ENCODE results near the gene MTA3.

DNA sequence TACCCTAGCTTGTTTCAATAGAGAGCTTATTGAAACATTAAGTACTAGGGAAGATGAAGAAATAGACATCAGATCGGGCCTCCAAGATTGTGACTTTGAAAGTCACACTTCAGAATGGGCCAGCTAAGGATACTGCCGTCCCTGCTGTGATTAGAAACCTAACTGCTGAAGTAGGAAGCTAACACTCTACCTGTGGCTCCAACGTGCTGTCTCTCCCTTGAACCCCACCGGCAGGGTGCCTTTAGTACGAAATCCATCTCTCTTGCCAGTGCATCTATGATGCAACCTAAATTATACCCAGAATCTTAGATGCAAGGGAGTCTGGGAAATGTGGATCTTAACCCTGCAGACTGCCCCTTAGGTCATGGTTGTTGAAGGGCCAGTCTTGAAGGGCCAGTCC, 116.9 kb downstream of the MTA3 start:
- TF ChIP-seq, protein P1, sequence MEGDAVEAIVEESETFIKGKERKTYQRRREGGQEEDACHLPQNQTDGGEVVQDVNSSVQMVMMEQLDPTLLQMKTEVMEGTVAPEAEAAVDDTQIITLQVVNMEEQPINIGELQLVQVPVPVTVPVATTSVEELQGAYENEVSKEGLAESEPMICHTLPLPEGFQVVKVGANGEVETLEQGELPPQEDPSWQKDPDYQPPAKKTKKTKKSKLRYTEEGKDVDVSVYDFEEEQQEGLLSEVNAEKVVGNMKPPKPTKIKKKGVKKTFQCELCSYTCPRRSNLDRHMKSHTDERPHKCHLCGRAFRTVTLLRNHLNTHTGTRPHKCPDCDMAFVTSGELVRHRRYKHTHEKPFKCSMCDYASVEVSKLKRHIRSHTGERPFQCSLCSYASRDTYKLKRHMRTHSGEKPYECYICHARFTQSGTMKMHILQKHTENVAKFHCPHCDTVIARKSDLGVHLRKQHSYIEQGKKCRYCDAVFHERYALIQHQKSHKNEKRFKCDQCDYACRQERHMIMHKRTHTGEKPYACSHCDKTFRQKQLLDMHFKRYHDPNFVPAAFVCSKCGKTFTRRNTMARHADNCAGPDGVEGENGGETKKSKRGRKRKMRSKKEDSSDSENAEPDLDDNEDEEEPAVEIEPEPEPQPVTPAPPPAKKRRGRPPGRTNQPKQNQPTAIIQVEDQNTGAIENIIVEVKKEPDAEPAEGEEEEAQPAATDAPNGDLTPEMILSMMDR (IDR thresholded peaks at IDR 0.05; ENCODE audit: insufficient read depth, low read length), result no peak
- TF ChIP-seq POLR2AphosphoS5 (IDR thresholded peaks at IDR 0.05; ENCODE audit: low read depth), result no peak
- TF ChIP-seq, protein P2, sequence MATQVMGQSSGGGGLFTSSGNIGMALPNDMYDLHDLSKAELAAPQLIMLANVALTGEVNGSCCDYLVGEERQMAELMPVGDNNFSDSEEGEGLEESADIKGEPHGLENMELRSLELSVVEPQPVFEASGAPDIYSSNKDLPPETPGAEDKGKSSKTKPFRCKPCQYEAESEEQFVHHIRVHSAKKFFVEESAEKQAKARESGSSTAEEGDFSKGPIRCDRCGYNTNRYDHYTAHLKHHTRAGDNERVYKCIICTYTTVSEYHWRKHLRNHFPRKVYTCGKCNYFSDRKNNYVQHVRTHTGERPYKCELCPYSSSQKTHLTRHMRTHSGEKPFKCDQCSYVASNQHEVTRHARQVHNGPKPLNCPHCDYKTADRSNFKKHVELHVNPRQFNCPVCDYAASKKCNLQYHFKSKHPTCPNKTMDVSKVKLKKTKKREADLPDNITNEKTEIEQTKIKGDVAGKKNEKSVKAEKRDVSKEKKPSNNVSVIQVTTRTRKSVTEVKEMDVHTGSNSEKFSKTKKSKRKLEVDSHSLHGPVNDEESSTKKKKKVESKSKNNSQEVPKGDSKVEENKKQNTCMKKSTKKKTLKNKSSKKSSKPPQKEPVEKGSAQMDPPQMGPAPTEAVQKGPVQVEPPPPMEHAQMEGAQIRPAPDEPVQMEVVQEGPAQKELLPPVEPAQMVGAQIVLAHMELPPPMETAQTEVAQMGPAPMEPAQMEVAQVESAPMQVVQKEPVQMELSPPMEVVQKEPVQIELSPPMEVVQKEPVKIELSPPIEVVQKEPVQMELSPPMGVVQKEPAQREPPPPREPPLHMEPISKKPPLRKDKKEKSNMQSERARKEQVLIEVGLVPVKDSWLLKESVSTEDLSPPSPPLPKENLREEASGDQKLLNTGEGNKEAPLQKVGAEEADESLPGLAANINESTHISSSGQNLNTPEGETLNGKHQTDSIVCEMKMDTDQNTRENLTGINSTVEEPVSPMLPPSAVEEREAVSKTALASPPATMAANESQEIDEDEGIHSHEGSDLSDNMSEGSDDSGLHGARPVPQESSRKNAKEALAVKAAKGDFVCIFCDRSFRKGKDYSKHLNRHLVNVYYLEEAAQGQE (IDR thresholded peaks at IDR 0.05; ENCODE audit: insufficient replicate concordance, low read depth), result no peak
- TF ChIP-seq GABPA (IDR thresholded peaks at IDR 0.05; ENCODE audit: low read depth), result no peak
